PFSK-1 (cell line): ENCODE data around the gene TP53INP2.

ENCODE experiments used
- FOXP2 ChIP-seq: optimal IDR thresholded peaks from 2 replicates; pipeline ENCODE3; 2011; ENCODE audit warnings: borderline replicate concordance, control low read depth, inconsistent platforms; ENCODE audit not compliant: insufficient read depth; ENCODE audit errors: extremely low read length, extremely low read depth
- POLR2AphosphoS5 ChIP-seq: IDR thresholded peaks from 2 replicates; pipeline ENCODE4 v1.6.1; 2012; ENCODE audit warnings: low read depth, mild to moderate bottlenecking, control low read depth, low read length, moderate library complexity
- SIN3A ChIP-seq: IDR thresholded peaks from 2 replicates; pipeline ENCODE4 v1.6.1; 2012; ENCODE audit warnings: mild to moderate bottlenecking, low read length, moderate library complexity, borderline replicate concordance; ENCODE audit not compliant: insufficient read depth
- TAF1 ChIP-seq: IDR thresholded peaks from 2 replicates; pipeline ENCODE4 v1.6.1; 2012; ENCODE audit warnings: low read length, control low read depth, borderline replicate concordance; ENCODE audit not compliant: insufficient read depth
- TF ChIP-seq, protein P1 (sequence below), 2 experiments: IDR thresholded peaks; 2 replicates each; pipeline versions ENCODE4 v1.6.1 to v1.8.0; 2011 to 2012; ENCODE audit warnings: low read depth in 2 of 2, low read length in 2 of 2, control low read depth in 1 of 2, inconsistent platforms in 1 of 2, mild to moderate bottlenecking in 1 of 2, moderate library complexity in 1 of 2; ENCODE audit not compliant: insufficient read depth in 1 of 2

The TP53INP2 gene

DNA sequence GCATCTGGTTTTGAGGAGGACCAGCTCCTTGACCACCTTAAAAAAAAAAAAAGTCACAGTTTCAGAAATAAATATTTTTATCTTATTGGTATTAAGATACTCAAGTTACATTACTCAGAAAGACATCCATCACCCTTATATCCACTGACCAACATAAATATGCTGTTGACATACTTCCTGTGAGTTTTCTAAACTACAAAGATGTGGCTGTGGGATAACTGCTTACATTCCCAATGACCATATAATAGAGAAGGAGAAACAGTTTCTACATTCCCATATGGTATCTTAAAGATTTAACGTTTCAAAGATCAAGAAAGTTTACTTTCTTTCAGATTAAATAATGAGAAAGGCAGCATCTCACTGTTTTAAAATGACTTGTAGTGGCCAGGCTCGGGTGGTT lies 46.3 kb downstream of the TP53INP2 start:
- no peak for TF ChIP-seq POLR2AphosphoS5
- no peak for TF ChIP-seq TAF1
- TF ChIP-seq FOXP2, result no peak
- TF ChIP-seq, protein P1, sequence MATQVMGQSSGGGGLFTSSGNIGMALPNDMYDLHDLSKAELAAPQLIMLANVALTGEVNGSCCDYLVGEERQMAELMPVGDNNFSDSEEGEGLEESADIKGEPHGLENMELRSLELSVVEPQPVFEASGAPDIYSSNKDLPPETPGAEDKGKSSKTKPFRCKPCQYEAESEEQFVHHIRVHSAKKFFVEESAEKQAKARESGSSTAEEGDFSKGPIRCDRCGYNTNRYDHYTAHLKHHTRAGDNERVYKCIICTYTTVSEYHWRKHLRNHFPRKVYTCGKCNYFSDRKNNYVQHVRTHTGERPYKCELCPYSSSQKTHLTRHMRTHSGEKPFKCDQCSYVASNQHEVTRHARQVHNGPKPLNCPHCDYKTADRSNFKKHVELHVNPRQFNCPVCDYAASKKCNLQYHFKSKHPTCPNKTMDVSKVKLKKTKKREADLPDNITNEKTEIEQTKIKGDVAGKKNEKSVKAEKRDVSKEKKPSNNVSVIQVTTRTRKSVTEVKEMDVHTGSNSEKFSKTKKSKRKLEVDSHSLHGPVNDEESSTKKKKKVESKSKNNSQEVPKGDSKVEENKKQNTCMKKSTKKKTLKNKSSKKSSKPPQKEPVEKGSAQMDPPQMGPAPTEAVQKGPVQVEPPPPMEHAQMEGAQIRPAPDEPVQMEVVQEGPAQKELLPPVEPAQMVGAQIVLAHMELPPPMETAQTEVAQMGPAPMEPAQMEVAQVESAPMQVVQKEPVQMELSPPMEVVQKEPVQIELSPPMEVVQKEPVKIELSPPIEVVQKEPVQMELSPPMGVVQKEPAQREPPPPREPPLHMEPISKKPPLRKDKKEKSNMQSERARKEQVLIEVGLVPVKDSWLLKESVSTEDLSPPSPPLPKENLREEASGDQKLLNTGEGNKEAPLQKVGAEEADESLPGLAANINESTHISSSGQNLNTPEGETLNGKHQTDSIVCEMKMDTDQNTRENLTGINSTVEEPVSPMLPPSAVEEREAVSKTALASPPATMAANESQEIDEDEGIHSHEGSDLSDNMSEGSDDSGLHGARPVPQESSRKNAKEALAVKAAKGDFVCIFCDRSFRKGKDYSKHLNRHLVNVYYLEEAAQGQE (IDR thresholded peaks at IDR 0.05; ENCODE audit: insufficient read depth in 1 of 2, low read depth in 2 of 2, low read length in 2 of 2), result no peak
- TF ChIP-seq SIN3A, result no peak

DNA sequence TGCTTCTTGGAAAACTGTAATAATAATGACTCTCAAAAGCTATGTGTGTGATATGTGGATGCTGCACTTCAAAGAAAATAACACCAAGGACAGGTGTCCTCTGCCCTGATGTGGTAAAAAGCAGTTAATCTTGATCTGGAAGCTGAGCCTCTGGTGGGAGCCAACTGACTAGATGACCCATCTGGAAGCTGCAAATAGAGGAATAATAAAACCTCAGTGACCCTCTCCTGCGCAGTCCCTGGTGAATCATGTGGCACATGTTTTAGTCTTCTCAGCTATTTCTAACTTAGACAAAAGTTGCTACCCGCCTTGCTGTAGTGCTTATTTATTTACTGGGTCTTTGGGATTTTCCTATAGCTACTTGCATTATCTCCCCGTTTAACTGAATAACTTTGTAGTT lies 47.3 kb downstream of the TP53INP2 start:
- TF ChIP-seq, protein P1 (IDR thresholded peaks at IDR 0.05; ENCODE audit: insufficient read depth in 1 of 2, low read depth in 2 of 2, low read length in 2 of 2), result no peak
- TF ChIP-seq FOXP2 (no peak), TAF1 (no peak), POLR2AphosphoS5 (no peak), SIN3A (no peak)

DNA sequence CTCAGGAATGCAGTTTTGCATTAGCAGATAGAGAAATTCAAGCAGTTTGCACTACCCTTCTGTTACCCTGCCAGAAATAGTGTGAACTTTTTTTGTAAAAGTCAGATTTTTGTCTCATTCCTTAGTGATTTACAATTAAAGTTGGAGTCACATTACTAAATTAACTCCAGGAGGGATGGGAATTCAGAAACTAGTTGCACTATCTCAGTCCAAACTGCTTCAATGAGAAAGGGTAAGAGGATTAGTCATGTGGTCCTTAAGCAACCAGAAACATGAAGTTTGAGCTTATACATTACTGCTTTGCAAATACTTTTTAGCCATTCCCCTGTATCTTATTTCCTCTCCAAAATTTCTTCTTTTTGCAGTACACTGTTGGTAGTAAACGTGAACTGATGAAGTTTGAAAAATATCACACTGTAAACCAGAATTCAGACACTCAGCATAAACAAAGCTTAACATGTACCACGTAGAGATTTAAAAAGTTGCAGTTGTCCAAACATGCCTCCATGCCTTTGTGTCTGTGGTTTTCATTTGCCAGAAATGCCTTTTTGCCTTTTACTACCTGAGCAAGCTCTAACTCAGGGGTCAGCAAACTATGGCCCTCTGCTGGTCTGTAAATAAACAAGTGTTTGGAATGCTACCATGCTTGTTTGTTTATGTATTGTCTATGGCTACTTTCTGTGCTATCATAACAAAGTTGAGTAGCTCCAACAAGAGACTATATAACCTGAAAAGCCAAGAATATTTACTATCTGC lies 49.7 kb downstream of the TP53INP2 start:
- TF ChIP-seq, protein P1 (IDR thresholded peaks at IDR 0.05; ENCODE audit: insufficient read depth in 1 of 2, low read depth in 2 of 2, low read length in 2 of 2), result no peak
- TF ChIP-seq POLR2AphosphoS5, result no peak
- TF ChIP-seq SIN3A, result no peak
- no peak for TF ChIP-seq TAF1
- TF ChIP-seq FOXP2, result no peak

DNA sequence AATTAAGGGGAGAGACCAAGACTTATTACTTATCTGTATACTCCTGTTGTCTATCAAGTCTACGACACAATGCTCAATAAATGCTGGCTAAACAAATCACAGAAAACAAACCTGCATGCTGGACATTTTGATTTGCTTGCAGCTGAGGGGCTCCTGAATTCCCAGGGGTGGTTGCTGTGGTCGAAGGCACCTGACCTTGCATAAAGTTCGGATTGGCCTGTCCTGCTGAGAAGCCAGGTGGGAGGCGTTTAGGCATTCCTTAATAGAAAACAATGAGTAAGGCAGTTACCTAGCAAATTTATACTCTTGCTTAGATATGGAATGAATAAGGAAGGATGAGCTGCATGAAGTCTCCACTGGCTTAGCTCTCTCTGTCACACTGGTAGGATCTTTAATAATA lies 50.5 kb downstream of the TP53INP2 start:
- TF ChIP-seq, protein P1 (IDR thresholded peaks at IDR 0.05; ENCODE audit: insufficient read depth in 1 of 2, low read depth in 2 of 2, low read length in 2 of 2), result no peak
- TF ChIP-seq SIN3A (no peak), POLR2AphosphoS5 (no peak), FOXP2 (no peak), TAF1 (no peak)
